Uterus (tissue), 4 donors: ENCODE data around the gene NCOA3. TPM values are rescaled to one million over a fixed set of nuclear protein-coding genes. Genes with fewer than 3 reads are reported as not detected.

Experiments used
- DNase-seq, 2 donors: peaks; one replicate each; pipeline ENCODE4 v3.0.0-alpha.2; 2019 to 2020
- H3K27ac ChIP-seq, 2 donors: fragments of 200-600 bp; sonication (generic); 1 replicate in 1 of 2; 2 replicates in 1 of 2; pipeline ENCODE4 v1.5.1; 2016 to 2018
- H3K27me3 ChIP-seq, 2 donors: fragments of 200-600 bp; sonication (generic); one replicate each; pipeline ENCODE4 v1.5.1; 2018 to 2019; ENCODE audit warnings: control low read depth in 1 of 2
- H3K36me3 ChIP-seq, 2 donors: fragments of 200-600 bp; sonication (generic); one replicate each; pipeline ENCODE4 v1.5.1; 2019; ENCODE audit warnings: control low read depth in 1 of 2
- H3K4me1 ChIP-seq, 2 donors: fragments of 200-600 bp; sonication (generic); one replicate each; pipeline ENCODE4 v1.5.1; 2018 to 2019; ENCODE audit warnings: control low read depth in 1 of 2
- H3K4me3 ChIP-seq, 2 donors: fragments of 200-600 bp; sonication (generic); 1 replicate in 1 of 2; 2 replicates in 1 of 2; pipeline ENCODE4 v1.5.1; 2018 to 2019; ENCODE audit warnings: mild to moderate bottlenecking in 1 of 2
- H3K9me3 ChIP-seq, 2 donors: fragments of 200-600 bp; sonication (generic); one replicate each; pipeline ENCODE4 v1.5.1; 2019; ENCODE audit warnings: control low read depth in 1 of 2
- CTCF ChIP-seq, 4 experiments: fragments of 200-600 bp in 2 of 4; fragments of 450-650 bp in 2 of 4; sonication (generic) in 2 of 4; IDR thresholded peaks; one replicate each; pipeline ENCODE4 v1.5.1; 2016 to 2019; ENCODE audit warnings: antibody characterized with exemption in 4 of 4, mild to moderate bottlenecking in 2 of 4, moderate library complexity in 1 of 4
- POLR2A ChIP-seq, 2 donors: fragments of 450-650 bp; IDR thresholded peaks; one replicate each; pipeline ENCODE4 v1.6.1; 2016; ENCODE audit warnings: antibody characterized with exemption in 2 of 2, mild to moderate bottlenecking in 1 of 2, moderate library complexity in 1 of 2
- intact Hi-C: fragments of 100-400 bp; cut with DNase I; formaldehyde crosslinking; loops from one replicate; pipeline ENCODE4 v1.15.1; 2023; ENCODE audit warnings: low total_unique reads
- total RNA-seq, 4 donors: library from RNA; depleted of rRNA in 3 of 4; stranded (reverse); fragments of >200 nt in 3 of 4; gene quantifications; one replicate each; pipeline versions ENCODE4 v1.1.0 to v1.2.4, GENCODE V29; 2014 to 2023
- donor health status: DM: yes; HTN: yes; CAD: no.

The NCOA3 gene
- total RNA-seq, 4 donors from 2014 or later: 27.9 to 59.2 (median 44.2) TPM

- H3K9me3 ChIP-seq: no peaks in the 10 kb centered on the region
- no peaks in the 10 kb centered on the region for H3K4me1 ChIP-seq
- H3K27me3 ChIP-seq: no peaks in the 10 kb centered on the region
- TF ChIP-seq CTCF (IDR thresholded peaks at IDR 0.05) (no peak), POLR2A (IDR thresholded peaks at IDR 0.05) (no peak)
- no peak overlapping the region for H3K4me3 ChIP-seq
- intact Hi-C loops: no loop called here
- DNase-seq: no peak
- H3K36me3 ChIP-seq: no peaks in the 10 kb centered on the region
- peak overlapping the region in 1 of 2 donors; percentile 10 for H3K27ac ChIP-seq
Measured at GRCh38 chr20:47668313-47669151, 166.8 kb downstream of the NCOA3 start.

GRCh38 chr20:47669152-47669425, 167.4 kb downstream of the NCOA3 start:
- no peak for TF ChIP-seq CTCF (IDR thresholded peaks at IDR 0.05)
- no peak for TF ChIP-seq POLR2A (IDR thresholded peaks at IDR 0.05)
- H3K4me1 ChIP-seq: no peaks in the 10 kb centered on the region
- H3K27me3 ChIP-seq: no peaks in the 10 kb centered on the region
- no peak for DNase-seq
- H3K9me3 ChIP-seq: no peaks in the 10 kb centered on the region
- no peak overlapping the region for H3K4me3 ChIP-seq
- no peaks in the 10 kb centered on the region for H3K36me3 ChIP-seq
- intact Hi-C loops: no loop called here
- no peak overlapping the region for H3K27ac ChIP-seq

GRCh38 chr20:47669489-47669888, 167.8 kb downstream of the NCOA3 start:
- intact Hi-C loops: no loop called here
- TF ChIP-seq POLR2A (IDR thresholded peaks at IDR 0.05): no peak
- no peak for TF ChIP-seq CTCF (IDR thresholded peaks at IDR 0.05)
- Histone ChIP-seq H3K4me3 (no peak overlapping the region), H3K36me3 (no peaks in the 10 kb centered on the region), H3K4me1 (no peaks in the 10 kb centered on the region), H3K27ac (no peak overlapping the region), H3K9me3 (no peaks in the 10 kb centered on the region), H3K27me3 (no peaks in the 10 kb centered on the region)
- no peak for DNase-seq

GRCh38 chr20:47669927-47670890, 168.5 kb downstream of the NCOA3 start:
- Histone ChIP-seq H3K27me3 (no peaks in the 10 kb centered on the region), H3K4me1 (no peaks in the 10 kb centered on the region), H3K36me3 (no peaks in the 10 kb centered on the region), H3K4me3 (no peak overlapping the region), H3K27ac (no peak overlapping the region), H3K9me3 (no peaks in the 10 kb centered on the region)
- DNase-seq: no peak
- TF ChIP-seq CTCF (IDR thresholded peaks at IDR 0.05): no peak
- no peak for TF ChIP-seq POLR2A (IDR thresholded peaks at IDR 0.05)
- intact Hi-C loops: loop anchor here (10.0 kb wide), 1 partner anchor 115 kb away; the partner anchor contains the start of gene SULF2

- H3K4me3 ChIP-seq: no peak overlapping the region
- H3K9me3 ChIP-seq: no peaks in the 10 kb centered on the region
- H3K4me1 ChIP-seq: no peaks in the 10 kb centered on the region
- intact Hi-C loops: loop anchor here (10.0 kb wide), 1 partner anchor 114 kb away; the partner anchor contains the start of gene SULF2
- TF ChIP-seq CTCF (IDR thresholded peaks at IDR 0.05) (no peak), POLR2A (IDR thresholded peaks at IDR 0.05) (no peak)
- no peak for DNase-seq
- no peaks in the 10 kb centered on the region for H3K27me3 ChIP-seq
- no peak overlapping the region for H3K27ac ChIP-seq
- no peaks in the 10 kb centered on the region for H3K36me3 ChIP-seq
Measured at GRCh38 chr20:47670913-47671312, 169.2 kb downstream of the NCOA3 start.
